Measurements from ENCODE around the gene RRP1B. TPM values are rescaled to one million over a fixed set of nuclear protein-coding genes. Genes with fewer than 3 reads are reported as not detected.

The RRP1B gene
- total and polyA plus RNA-seq, 4 donors = 7.3 to 12.6 (median 8.4) TPM

DNA sequence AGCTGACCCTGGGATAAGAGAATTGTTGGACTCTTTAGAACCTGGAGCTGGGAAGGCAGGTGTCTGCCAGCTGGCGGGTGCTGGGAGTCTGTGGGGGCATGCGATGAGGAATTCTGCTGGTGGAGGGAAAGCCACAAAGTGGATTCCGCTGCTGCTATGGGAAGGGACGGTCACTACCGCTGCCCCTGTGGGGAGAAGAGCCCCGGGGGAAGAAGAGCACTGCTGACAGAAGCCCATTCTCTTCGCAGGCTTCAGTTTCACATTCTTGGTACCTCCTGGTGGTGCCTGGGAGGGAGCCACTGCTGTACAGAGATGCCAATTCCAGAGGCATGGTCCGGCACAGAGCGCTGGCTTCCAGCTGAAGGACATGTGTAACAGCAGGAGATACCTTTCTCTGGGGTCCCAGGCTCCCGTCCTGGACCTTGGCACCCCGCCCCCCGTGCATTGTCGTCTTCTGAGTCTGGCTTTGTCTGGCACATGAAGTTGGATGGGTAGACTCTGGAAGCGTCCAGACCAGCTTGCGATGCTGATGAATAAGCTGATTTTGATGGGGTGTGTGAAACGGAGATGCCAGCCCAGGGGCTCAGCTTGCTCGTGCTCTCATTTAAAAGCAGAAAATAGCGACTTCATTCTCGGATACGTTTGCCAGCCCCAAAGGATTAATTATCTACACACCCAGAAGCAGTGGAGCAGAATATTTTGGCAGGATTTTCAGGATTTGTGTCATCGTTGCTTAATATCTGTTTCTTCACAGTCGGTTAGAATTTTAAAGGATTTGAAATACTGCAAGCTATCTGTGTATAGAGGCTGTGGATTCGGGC, 72.7 kb downstream of the RRP1B start:
- no peak for TF ChIP-seq YY1 (IDR thresholded peaks at IDR 0.05)
- peak in 1 of 2 donors; percentile 27 for TF ChIP-seq HNF4A (conservative IDR thresholded peaks at IDR 0.05)
- peak in 1 of 2 donors; percentile 42 for TF ChIP-seq RXRA (IDR thresholded peaks at IDR 0.05)
- TF ChIP-seq RAD21 (IDR thresholded peaks at IDR 0.05) = peak in 1 of 2 donors; percentile 1
- TF ChIP-seq TAF1 (conservative IDR thresholded peaks at IDR 0.05) = no peak
- TF ChIP-seq, protein P1, sequence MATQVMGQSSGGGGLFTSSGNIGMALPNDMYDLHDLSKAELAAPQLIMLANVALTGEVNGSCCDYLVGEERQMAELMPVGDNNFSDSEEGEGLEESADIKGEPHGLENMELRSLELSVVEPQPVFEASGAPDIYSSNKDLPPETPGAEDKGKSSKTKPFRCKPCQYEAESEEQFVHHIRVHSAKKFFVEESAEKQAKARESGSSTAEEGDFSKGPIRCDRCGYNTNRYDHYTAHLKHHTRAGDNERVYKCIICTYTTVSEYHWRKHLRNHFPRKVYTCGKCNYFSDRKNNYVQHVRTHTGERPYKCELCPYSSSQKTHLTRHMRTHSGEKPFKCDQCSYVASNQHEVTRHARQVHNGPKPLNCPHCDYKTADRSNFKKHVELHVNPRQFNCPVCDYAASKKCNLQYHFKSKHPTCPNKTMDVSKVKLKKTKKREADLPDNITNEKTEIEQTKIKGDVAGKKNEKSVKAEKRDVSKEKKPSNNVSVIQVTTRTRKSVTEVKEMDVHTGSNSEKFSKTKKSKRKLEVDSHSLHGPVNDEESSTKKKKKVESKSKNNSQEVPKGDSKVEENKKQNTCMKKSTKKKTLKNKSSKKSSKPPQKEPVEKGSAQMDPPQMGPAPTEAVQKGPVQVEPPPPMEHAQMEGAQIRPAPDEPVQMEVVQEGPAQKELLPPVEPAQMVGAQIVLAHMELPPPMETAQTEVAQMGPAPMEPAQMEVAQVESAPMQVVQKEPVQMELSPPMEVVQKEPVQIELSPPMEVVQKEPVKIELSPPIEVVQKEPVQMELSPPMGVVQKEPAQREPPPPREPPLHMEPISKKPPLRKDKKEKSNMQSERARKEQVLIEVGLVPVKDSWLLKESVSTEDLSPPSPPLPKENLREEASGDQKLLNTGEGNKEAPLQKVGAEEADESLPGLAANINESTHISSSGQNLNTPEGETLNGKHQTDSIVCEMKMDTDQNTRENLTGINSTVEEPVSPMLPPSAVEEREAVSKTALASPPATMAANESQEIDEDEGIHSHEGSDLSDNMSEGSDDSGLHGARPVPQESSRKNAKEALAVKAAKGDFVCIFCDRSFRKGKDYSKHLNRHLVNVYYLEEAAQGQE (IDR thresholded peaks at IDR 0.05) = peak; percentile 7
- TF ChIP-seq HNF4G (IDR thresholded peaks at IDR 0.05) = no peak
- TF ChIP-seq SP1 (IDR thresholded peaks at IDR 0.05) = peak; percentile 34
- TF ChIP-seq FOXA2 (IDR thresholded peaks at IDR 0.05) = no peak
- peak overlapping the region; percentile 77 to 93 for H3K27ac ChIP-seq (ENCODE audit: low read depth in 1 of 2, low read length in 2 of 2)
- H3K36me3 ChIP-seq (ENCODE audit: control insufficient read depth in 4 of 4, insufficient read depth in 3 of 4, low read depth in 1 of 4, low read length in 3 of 4) = no peaks in the 10 kb centered on the region
- H3K9ac ChIP-seq (ENCODE audit: low read depth in 1 of 2, low read length in 2 of 2) = peak overlapping the region; percentile 12 to 56
- H3K27me3 ChIP-seq (ENCODE audit: control insufficient read depth in 4 of 4, insufficient read depth in 4 of 4, low read length in 3 of 4) = no peaks in the 10 kb centered on the region
- H3K9me3 ChIP-seq (ENCODE audit: control insufficient read depth in 4 of 4, low read length in 3 of 4) = no peaks in the 10 kb centered on the region
- 42% methylated on average over 23 of the region's 23 CpGs for WGBS
- no peak for DNase-seq (ENCODE audit: low spot score)
- peaks cover 24 to 66% (median 49%) of the 10 kb centered on the region in 4 donors for H3K4me1 ChIP-seq (ENCODE audit: control insufficient read depth in 4 of 4, insufficient read depth in 4 of 4, low read length in 3 of 4)
- peak overlapping the region in 1 of 3 donors; percentile 17 for H3K4me3 ChIP-seq (ENCODE audit: low read depth in 1 of 3, low read length in 3 of 3)

DNA sequence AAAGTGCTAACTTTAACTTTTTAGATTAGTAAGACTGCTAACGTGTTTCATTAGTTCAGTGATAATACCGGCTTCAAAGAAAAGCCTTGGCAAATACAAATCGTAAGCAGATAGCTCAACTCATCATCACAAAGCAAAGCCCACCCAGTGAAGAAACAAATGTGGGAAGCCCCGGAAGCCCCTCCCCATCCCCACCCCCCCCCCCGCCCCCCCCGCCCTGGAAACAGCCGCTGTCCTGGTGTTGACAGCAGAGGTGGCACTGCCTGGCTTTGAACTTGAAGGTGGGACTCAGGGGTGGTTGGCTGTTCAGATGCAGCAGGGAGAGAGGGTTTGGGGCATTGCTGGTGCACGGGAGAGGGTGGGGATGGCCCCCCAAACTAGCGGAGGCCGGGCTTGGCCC, 73.7 kb downstream of the RRP1B start:
- no peak for DNase-seq (ENCODE audit: low spot score)
- 67% methylated on average over 10 of the region's 10 CpGs for WGBS
- TF ChIP-seq, protein P2, sequence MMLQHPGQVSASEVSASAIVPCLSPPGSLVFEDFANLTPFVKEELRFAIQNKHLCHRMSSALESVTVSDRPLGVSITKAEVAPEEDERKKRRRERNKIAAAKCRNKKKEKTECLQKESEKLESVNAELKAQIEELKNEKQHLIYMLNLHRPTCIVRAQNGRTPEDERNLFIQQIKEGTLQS (IDR thresholded peaks at IDR 0.05) = no peak
- TF ChIP-seq RXRA (IDR thresholded peaks at IDR 0.05) = no peak
- no peak for TF ChIP-seq GABPA (IDR thresholded peaks at IDR 0.05 in 1 of 2, conservative IDR thresholded peaks at IDR 0.05 in 1 of 2)
- TF ChIP-seq FOXA1 (IDR thresholded peaks at IDR 0.05) = no peak
- TF ChIP-seq, protein P3, sequence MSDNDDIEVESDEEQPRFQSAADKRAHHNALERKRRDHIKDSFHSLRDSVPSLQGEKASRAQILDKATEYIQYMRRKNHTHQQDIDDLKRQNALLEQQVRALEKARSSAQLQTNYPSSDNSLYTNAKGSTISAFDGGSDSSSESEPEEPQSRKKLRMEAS (IDR thresholded peaks at IDR 0.05) = no peak
- Histone ChIP-seq H3K27me3 (ENCODE audit: control insufficient read depth in 4 of 4, insufficient read depth in 4 of 4, low read length in 3 of 4) (no peaks in the 10 kb centered on the region), H3K9ac (ENCODE audit: low read depth in 1 of 2, low read length in 2 of 2) (no peak overlapping the region), H3K27ac (ENCODE audit: low read depth in 1 of 2, low read length in 2 of 2) (peak overlapping the region; percentile 77 to 93), H3K36me3 (ENCODE audit: control insufficient read depth in 4 of 4, insufficient read depth in 3 of 4, low read depth in 1 of 4, low read length in 3 of 4) (no peaks in the 10 kb centered on the region), H3K9me3 (ENCODE audit: control insufficient read depth in 4 of 4, low read length in 3 of 4) (no peaks in the 10 kb centered on the region), H3K4me3 (ENCODE audit: low read depth in 1 of 3, low read length in 3 of 3) (no peak overlapping the region), H3K4me1 (ENCODE audit: control insufficient read depth in 4 of 4, insufficient read depth in 4 of 4, low read length in 3 of 4) (peaks cover 27 to 66% (median 49%) of the 10 kb centered on the region in 4 donors)

DNA sequence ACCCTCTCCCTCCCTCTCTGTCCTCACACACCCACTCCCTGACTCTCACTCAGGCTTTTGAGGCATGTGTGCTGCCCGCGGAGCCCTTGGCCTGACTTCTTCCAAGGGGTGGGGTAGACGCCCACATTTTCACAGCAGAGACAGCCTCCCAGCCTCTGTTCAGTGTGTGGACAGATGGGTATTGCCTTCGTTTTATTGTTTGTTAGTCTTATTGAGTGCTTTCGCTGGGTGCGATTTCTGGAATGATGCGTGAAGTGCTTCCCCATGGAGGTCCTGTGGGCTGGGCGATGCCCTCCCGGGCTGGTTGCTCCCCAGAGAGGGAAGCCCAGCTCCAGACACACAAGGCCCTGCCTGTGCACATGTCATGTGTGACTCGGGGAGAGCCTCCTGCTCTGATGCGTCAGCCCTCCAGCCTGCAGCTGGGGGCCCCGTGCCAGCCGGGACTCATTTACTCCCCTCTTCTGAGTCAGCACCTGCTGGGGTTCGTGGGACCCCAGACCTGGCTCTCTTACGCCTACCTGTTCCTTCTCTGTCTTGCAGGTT, 74.2 kb downstream of the RRP1B start:
- no peak overlapping the region for H3K4me3 ChIP-seq (ENCODE audit: low read depth in 1 of 3, low read length in 3 of 3)

More for the DNA sequence above, 74.2 kb downstream of the RRP1B start:
- H3K27ac ChIP-seq (ENCODE audit: low read depth in 1 of 2, low read length in 2 of 2) = no peak overlapping the region
- H3K27me3 ChIP-seq (ENCODE audit: control insufficient read depth in 4 of 4, insufficient read depth in 4 of 4, low read length in 3 of 4) = no peaks in the 10 kb centered on the region
- peaks cover 27 to 68% (median 51%) of the 10 kb centered on the region in 4 donors for H3K4me1 ChIP-seq (ENCODE audit: control insufficient read depth in 4 of 4, insufficient read depth in 4 of 4, low read length in 3 of 4)
- TF ChIP-seq, protein P2 (IDR thresholded peaks at IDR 0.05) = no peak
- no peaks in the 10 kb centered on the region for H3K9me3 ChIP-seq (ENCODE audit: control insufficient read depth in 4 of 4, low read length in 3 of 4)
- 78% methylated on average over 15 of the region's 15 CpGs for WGBS
- no peaks in the 10 kb centered on the region for H3K36me3 ChIP-seq (ENCODE audit: control insufficient read depth in 4 of 4, insufficient read depth in 3 of 4, low read depth in 1 of 4, low read length in 3 of 4)
- H3K9ac ChIP-seq (ENCODE audit: low read depth in 1 of 2, low read length in 2 of 2) = no peak overlapping the region
- no peak for DNase-seq (ENCODE audit: low spot score)

All from liver (tissue), 9 donors.